ENCODE measurements around the gene ZNF93.
"Not testable (repeated sequence)": the region's sequence is repeated elsewhere in the genome, so short reads cannot be mapped to it uniquely, and the experiment has no call there.

ZNF93 gene

DNA sequence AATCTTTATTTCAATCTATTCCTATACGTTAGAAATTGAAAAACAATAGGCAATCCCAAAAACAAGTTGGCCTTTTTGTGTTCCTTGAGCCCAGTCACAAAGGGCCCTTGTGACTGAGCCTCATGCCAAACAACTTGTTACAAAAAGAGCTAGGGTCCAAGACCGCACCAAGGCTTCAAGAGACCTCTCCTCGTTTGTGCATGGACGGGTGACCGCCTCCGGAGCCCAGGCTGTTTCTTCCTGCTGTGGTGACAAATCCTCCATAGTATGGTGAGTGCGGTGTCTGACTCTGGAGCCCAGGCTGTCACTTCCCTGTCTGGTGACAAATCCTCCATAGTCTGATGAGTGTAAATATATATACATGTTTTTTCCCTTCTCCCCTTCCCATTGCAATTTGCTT lies 63.7 kb downstream of the ZNF93 start:
- no peak for DNase-seq (ENCODE audit: insufficient read length, low spot score)
- TF ChIP-seq, protein P1, sequence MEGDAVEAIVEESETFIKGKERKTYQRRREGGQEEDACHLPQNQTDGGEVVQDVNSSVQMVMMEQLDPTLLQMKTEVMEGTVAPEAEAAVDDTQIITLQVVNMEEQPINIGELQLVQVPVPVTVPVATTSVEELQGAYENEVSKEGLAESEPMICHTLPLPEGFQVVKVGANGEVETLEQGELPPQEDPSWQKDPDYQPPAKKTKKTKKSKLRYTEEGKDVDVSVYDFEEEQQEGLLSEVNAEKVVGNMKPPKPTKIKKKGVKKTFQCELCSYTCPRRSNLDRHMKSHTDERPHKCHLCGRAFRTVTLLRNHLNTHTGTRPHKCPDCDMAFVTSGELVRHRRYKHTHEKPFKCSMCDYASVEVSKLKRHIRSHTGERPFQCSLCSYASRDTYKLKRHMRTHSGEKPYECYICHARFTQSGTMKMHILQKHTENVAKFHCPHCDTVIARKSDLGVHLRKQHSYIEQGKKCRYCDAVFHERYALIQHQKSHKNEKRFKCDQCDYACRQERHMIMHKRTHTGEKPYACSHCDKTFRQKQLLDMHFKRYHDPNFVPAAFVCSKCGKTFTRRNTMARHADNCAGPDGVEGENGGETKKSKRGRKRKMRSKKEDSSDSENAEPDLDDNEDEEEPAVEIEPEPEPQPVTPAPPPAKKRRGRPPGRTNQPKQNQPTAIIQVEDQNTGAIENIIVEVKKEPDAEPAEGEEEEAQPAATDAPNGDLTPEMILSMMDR (IDR thresholded peaks at IDR 0.05; ENCODE audit: insufficient read depth, missing control alignments) = no peak

DNA sequence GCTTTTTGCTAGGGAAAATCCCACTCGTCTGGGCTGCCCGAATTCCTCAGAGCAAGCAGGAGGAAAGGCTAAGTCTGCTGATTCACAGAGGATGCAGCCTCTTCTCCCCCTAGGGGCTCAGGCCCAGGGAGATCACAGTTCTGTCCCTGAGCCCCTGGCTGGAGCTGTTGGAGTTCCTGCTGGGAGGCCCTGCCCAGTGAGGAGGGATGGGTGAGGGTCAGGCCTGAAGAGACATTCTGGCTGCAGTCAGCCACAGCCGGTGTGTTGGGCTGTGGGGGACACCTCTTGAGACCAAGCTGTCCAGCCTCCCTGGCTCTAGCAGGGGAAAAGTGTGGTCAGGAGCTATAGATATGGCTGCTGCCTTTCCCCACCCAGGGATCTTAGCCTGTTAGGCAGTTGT lies 65.4 kb downstream of the ZNF93 start:
- FAIRE-seq; DNase-seq (ENCODE audit: insufficient read length, low spot score): not testable (repeated sequence)

More for the DNA sequence above, 63.7 kb downstream of the ZNF93 start:
- FAIRE-seq = no peak

DNA sequence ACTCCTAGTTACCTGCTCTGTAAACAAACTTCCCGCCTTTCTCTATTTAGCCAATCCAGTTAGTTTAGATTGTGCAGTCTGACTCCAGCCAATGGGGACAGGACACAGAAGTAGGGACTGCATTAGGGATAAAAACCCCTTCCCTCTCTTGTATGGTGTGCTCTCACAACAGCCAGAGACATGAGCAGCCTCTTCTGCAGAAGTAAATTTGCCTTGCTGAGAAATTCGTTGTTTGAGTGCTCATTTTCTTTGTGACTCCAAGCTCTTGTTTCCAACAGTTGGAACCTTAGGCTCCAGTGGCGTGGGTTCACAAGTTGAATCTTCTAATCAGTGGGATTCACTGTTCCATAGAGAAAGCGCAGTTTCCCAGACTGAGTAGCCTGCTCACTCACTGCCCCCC lies 66.1 kb downstream of the ZNF93 start:
- TF ChIP-seq, protein P1 (IDR thresholded peaks at IDR 0.05; ENCODE audit: insufficient read depth, missing control alignments) = no peak
- no peak for FAIRE-seq
- no peak for DNase-seq (ENCODE audit: insufficient read length, low spot score)

All from D721Med (cell line).